Measurements from ENCODE around the gene ABCA4. TPM values are rescaled to one million over a fixed set of nuclear protein-coding genes. Genes with fewer than 3 reads are reported as not detected.

The ABCA4 gene
- polyA plus RNA-seq, 1 donor = 0.59 TPM

GRCh38 chr1:94122201-94122970 is 1.4 kb upstream of the ABCA4 start:
- DNase-seq (ENCODE audit: low read depth) = no peak

- DNase-seq (ENCODE audit: low read depth) = no peak
Measured at GRCh38 chr1:94121411-94121821, 468 bp upstream of the ABCA4 start.

GRCh38 chr1:94120570-94120901 is 412 bp downstream of the ABCA4 start:
- no peak for DNase-seq (ENCODE audit: low read depth)

DNA sequence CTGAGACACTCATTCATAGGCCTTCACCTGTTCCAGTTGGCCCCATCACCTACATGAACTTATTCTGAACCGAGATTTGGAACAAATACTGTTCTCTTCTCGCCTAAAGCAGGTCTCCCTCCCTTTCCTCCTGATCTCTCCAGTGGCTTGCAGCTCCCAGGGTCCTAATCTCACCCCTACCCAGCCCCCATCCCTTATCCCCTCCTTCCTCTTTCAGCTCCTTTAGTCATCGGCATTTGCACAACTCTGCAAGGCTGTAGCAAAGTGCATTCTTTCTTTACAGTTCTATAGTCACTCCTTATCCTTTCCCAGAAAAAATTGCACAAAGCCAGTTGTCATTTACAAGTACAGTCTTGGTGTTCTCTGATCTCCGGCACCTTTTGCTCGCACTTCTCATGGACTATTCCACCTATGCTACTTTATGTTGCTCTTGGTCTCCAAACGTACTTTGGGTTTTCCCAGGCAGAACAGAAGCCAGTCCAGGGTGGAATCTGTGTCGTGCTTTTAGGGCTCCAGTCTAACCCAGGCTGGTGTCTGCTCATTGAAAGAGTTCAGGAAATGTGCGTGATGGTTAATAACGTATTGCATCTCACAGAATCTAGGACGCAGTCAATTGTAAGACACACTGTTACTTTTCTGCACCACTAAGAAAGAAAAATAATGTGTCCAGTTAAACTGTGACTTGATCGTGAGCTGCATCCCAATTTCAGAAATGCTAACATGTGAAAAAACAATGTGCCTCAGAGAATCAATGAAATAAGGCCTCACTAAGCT is 965 bp downstream of the ABCA4 start:
- no peak for DNase-seq (ENCODE audit: low read depth)

- no peak for DNase-seq (ENCODE audit: low read depth)
Measured at GRCh38 chr1:94119306-94119705, 1.6 kb downstream of the ABCA4 start.

DNA sequence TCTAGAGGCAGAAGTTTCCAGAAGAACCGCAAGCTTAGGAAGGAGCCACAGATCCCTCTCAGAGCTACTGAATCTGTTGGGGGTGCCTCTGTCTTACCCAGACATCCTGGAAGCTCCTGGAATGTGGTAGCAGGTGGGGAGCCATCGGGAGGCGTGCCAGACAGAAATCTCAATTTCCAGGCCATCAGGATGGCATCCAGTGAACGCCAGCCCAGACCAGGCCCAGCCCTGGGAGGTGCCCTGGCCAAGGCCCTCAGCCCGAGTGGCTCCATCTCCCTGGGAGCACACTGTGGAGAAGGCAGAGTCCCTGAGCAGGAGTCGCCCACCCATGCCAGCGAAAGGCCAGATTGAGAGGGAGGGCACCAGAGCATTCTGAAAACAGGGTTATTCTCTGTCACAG is 2.5 kb downstream of the ABCA4 start:
- no peak for DNase-seq (ENCODE audit: low read depth)

DNA sequence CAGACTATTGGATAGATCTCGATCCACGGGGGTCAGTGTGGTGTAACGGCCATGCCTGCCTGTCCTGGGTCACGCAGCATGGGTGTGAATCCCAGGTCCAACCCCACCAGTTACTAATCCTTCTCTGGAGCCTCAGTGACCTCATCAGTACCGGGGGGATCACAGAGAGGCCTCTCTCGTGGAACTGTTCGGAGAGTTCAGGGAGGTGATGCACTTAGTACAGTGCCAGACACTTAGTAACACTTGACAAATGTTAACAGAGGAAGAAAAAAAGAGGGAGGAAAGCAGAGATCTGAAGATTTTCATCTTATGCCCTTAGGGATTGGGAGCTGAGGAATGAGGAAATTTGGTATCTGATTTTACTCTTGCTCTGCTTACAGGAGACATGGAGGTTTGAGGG is 2.9 kb downstream of the ABCA4 start:
- no peak for DNase-seq (ENCODE audit: low read depth)

GRCh38 chr1:94117259-94117851 is 3.6 kb downstream of the ABCA4 start:
- no peak for DNase-seq (ENCODE audit: low read depth)

DNA sequence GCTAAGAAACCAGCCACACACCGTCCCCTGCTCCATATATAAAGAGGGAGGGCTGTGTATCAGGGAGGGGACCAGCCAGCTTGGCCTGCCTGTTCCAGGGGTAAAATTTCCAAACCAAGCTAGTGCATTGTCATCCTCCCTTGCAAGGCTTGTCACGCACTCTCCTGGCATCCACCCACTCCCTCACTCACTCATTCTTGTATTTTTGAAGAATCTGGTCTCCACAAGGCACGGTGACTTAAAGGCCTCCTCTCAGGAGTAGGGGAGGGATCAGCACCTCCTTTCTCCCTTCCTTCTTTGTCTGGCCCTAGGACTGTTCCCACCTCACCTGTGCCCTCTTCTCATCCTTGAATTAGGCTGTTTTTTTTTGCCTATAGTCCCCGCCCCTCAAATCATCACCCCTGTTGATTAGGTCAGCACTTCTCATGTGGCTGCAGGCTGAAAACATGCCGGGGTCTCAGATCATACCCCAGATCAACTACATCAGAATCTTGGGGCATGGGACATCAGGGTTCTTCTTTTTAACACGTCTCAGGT is 5.0 kb downstream of the ABCA4 start:
- no peak for DNase-seq (ENCODE audit: low read depth)

DNA sequence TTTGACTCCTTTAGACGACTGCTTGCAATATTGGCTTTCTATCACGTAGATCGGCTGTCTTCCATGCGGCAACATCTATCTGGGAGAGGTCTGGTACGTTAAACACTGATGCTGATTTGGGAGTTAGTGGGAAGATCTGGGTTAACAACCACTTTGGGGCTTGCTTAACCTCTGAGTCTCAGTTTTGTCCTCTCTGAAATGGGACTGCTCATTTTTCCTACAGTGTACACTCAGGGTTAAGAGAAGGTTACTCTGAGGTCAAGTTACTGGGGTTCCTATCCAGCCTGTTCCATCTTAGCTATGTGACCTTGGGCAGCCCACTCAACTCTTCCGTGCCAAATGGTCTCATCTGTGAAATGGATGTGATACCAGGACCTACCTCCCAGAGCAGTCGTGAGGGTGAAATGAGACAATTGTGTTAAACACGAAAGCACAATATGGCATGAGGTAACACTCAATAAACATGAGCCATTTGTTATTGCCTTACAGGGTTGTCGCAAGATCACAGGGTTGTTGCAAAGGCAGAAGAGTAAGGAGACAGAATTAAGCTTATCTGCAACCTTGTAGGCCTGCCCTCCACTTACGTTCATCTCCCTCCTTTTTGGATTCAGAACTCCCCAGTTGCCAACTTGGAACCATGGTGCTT is 5.6 kb downstream of the ABCA4 start:
- DNase-seq (ENCODE audit: low read depth) = no peak

DNA sequence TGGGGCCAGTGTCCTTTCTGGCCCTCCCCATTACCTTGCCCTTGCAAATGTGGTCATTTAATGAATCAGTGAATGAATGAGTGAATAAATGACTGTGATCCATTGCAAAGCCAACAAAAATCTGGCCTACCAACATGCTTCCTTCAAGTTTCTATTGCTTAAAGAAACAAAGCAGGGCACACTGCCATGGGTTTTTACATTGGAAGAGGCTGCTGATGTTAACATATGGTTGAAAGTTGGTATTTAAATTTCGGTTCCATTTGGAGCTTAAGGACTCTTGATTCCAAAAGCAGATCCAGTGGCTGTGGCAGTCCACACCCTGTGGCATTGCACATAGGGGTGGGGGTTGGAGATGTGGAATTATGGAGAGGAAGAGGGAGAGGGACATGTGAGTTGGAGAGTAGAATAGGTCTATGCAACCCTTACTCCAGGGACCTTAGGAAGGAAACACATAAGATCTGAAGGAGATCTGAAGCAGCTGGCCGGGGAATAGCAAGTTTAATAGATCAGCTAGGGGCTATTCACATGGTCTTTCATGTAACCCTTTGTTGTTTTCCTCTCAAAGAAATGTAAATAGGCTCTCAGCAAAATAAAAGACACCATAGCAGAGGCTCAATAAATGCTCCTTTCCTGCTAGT is 7.2 kb downstream of the ABCA4 start:
- no peak for DNase-seq (ENCODE audit: low read depth)

DNA sequence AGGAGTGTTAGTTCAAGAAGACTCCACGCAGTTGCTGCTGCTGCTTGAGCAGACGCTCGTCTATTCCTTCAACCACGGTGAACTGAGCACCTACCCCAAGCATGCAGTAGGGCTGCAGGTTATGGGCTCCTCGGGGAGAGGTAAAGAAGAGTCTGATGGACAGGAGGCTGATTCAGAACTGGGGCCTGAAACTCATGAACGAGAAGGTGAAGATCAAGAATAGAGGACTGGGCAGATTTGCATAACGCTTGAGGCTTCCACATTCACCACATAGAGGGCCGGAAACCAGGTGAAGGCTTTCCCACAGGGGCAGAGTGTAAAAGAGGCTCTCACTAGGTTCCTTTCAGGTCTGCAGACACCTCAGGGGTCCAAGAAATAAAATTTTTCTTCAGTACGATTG is 9.1 kb downstream of the ABCA4 start:
- DNase-seq (ENCODE audit: low read depth) = no peak

- no peak for DNase-seq (ENCODE audit: low read depth)
Measured at GRCh38 chr1:94110946-94111740, 9.8 kb downstream of the ABCA4 start.

DNA sequence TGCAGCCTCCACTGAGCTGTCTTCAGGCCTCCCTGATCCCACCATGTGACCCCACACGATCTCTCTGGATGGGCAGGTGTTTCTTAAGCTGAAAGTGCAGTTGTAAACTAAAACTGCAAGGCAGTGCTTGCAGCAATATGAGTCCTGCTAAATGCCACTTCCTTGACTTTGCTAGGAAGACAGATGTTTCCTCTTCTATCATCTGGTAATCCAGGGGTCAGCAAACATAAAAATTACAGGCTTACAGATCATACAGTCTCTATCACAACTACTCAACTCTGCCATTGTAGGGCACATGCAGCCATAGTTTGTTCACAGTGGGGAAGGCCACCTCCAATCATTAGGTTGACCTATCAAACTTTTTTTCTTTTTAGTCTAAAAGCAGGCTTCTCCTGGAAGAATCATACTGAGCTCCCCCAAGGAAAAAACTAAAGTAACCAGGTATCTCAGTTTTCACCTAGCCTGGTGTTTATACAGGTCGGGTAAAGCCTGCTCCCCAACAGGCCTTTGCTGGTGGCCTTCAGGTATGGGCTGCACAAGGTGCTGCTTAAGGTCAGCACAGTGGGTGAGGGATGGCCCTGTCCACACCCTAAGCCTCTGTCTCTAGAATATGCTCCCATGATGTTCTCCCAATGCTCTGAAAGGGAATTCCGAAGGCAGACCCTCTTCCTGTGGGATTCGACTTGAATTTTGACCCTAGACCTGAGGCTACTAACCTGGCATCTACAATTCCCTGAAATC is 10.8 kb downstream of the ABCA4 start:
- DNase-seq (ENCODE audit: low read depth) = no peak

DNA sequence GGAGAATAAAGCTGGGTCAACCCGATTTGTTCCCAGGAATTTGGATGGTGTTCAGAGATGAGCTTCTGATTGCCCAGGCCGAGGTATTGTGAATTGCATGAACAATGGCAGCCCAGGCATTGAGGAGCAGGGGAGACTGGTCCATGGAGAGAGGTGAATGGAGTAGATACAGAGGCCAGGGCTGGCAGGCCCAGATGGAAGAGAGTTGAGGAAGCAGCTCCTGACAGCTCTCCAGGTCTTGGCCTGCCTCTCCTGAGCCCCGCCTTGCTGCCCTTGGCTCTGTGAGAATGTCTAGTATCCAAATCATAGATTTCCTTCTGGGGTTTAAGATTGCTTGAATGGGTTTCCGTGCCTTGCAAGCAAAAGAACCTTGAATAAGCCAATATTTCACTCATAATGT is 11.5 kb downstream of the ABCA4 start:
- no peak for DNase-seq (ENCODE audit: low read depth)

- no peak for DNase-seq (ENCODE audit: low read depth)
Measured at GRCh38 chr1:94107141-94107540, 13.8 kb downstream of the ABCA4 start.

DNA sequence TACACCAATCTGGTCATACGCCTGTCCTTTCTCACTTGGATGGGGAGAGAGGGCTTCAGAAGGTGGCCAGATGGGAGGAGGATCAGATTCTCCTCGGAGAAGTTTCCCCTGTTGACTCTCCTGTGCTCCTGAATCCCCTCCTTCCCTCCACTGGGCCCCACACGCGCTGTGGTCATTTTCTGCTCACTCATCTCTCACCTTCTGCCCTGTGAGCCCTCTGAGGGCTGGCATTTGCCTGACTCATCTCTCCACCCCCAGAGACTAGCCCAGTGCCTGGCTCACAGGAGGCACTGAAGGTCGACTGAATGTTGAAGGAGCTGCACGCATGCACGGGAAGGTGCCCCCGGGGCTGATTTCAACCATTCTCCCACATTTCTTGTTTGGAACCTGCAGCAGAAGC is 14.2 kb downstream of the ABCA4 start:
- DNase-seq (ENCODE audit: low read depth) = no peak

GRCh38 chr1:94105957-94106529 is 14.9 kb downstream of the ABCA4 start:
- no peak for DNase-seq (ENCODE audit: low read depth)

- no peak for DNase-seq (ENCODE audit: low read depth)
Measured at GRCh38 chr1:94105581-94105952, 15.4 kb downstream of the ABCA4 start.

Measured in forelimb muscle (tissue), 1 donor.